Measurements from ENCODE around the gene CREB3L2.

DNA sequence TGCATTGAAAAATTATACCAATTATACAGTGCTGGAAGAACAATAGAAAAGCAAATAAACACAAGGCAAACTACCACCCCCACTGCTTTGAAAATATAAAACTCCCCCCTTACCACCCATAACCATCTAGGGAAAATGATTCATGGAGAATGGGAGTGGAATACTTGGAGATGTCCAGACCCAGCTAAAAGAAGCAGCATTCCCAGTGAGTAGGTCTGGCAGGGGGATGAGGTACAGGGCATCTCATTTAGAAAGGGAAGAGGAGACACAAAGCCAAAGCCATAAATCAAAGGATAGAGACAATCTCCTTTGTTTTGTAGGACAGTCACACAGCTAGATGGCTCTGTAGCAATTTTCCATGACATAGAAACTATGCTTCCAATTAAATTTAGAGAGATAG, 119.1 kb downstream of the CREB3L2 start:
- TF ChIP-seq, protein P1, sequence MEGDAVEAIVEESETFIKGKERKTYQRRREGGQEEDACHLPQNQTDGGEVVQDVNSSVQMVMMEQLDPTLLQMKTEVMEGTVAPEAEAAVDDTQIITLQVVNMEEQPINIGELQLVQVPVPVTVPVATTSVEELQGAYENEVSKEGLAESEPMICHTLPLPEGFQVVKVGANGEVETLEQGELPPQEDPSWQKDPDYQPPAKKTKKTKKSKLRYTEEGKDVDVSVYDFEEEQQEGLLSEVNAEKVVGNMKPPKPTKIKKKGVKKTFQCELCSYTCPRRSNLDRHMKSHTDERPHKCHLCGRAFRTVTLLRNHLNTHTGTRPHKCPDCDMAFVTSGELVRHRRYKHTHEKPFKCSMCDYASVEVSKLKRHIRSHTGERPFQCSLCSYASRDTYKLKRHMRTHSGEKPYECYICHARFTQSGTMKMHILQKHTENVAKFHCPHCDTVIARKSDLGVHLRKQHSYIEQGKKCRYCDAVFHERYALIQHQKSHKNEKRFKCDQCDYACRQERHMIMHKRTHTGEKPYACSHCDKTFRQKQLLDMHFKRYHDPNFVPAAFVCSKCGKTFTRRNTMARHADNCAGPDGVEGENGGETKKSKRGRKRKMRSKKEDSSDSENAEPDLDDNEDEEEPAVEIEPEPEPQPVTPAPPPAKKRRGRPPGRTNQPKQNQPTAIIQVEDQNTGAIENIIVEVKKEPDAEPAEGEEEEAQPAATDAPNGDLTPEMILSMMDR (IDR thresholded peaks at IDR 0.05): no peak
- no peak for TF ChIP-seq POLR2A (IDR thresholded peaks at IDR 0.05)
